NT2/D1 (cell line): ENCODE results near the gene SIDT1.

ENCODE experiments used
- YY1 ChIP-seq: IDR thresholded peaks from 2 replicates; pipeline ENCODE4 v1.6.1; 2011; ENCODE audit not compliant: insufficient read length, insufficient read depth
- ZNF274 ChIP-seq: IDR thresholded peaks from 2 replicates; pipeline ENCODE4 v1.6.1; 2011; ENCODE audit warnings: mild to moderate bottlenecking, low read depth, low read length

DNA sequence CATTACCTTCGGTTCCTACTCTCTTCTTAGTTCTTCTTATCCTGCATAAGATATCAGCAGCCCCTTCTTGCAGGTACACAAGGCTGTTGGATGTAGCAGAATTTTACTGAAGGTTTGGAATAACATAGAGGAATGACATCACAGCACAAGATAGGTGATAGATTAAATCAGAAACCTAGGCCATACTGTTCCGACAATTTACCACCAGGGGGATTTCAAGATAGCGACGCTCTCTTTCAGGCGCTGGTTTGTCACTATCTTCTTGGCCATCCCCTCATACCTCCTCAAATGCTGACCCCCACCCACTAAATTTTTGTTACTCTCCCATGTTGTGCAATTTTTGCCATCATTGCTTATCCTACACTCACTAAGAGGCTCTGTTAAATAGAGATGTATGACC lies 3.5 kb downstream of the SIDT1 start:
- TF ChIP-seq YY1 = no peak
- no peak for TF ChIP-seq ZNF274
